GM21390 (cell line): ENCODE results near the gene STAP2.
"Not testable (repeated sequence)": the region's sequence is repeated elsewhere in the genome, so short reads cannot be mapped to it uniquely, and the experiment has no call there.

ENCODE experiments used
- ATAC-seq: cut with Tn5 transposase; IDR thresholded peaks from one replicate; pipeline ENCODE4 v1.9.1; 2021; ENCODE audit not compliant: unreplicated experiment

The STAP2 gene

GRCh38 chr19:4301590-4302242 is 36.9 kb downstream of the STAP2 start:
- no peak for ATAC-seq

GRCh38 chr19:4300589-4300988 is 38.0 kb downstream of the STAP2 start:
- no peak for ATAC-seq

- ATAC-seq: no peak
Measured at GRCh38 chr19:4298810-4299550, 39.6 kb downstream of the STAP2 start.

DNA sequence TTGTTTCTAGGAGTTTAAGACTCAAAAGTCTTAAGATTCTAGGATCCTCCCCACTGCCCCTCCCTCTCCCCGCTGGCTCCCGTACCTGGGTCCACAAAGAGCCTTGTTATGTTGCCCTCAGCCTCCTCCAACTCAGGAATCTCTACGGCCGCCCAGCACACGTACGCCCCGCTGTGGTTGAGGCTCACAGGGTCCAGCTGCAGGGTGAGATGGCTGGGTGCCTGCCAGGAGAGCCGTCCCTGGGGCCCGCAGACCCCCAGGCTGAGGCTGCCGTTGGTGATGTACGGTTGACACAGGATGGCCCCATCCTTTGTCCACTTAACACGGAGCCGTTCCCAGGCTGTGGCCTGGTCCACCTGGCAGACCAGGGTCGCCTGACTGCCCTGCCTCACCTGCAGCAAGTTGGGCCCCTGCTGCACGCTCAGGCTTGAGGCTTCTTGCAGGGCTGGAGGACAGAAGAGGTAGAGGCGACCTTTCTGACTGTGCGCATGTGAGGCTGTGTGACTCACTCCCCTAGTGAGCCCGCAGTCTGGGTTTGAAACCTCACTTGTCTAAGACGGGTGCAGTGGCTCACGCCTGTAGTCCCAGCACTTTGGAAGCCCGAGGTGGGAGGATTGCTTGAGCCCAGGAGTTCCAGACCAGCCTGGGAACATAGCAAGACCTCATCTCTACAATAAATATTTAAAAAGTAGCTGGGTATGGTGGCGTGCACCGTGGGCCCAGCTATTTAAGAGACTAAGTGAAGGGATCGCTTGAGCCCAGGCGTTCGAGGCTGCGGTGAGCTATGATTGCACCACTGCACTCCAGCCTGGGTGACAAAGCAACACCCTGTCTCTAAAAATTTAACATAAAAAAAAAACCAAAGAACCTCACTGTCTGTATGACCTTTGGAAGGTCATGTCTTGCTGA is 40.5 kb downstream of the STAP2 start:
- ATAC-seq: no peak

GRCh38 chr19:4295972-4296771 is 42.5 kb downstream of the STAP2 start:
- ATAC-seq: no peak

- no peak for ATAC-seq
Measured at GRCh38 chr19:4294389-4294788, 44.2 kb downstream of the STAP2 start.

DNA sequence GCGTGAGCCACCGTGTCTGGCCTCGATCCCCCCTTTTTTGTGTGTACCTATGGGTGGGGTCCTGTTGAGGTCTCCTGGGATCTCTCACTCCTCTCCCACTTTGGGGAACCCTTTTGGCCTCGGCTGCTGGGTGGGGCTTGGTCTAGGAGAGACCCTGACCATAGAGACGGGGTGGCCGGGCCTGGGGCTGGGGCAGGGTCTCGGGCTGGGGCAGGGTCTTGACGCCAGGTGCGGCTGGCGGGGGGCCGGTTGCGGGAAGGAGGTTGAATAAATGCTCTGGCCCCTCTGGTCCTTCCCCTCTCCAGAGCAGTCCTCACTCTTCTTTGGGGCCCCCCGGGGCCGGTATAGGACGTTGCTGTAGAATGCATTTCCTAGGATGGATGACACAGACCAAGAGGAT is 46.1 kb downstream of the STAP2 start:
- ATAC-seq: no peak

- ATAC-seq: no peak
Measured at GRCh38 chr19:4291184-4291732, 47.4 kb downstream of the STAP2 start.

- ATAC-seq: no peak
Measured at GRCh38 chr19:4288091-4288777, 50.4 kb downstream of the STAP2 start.

- not testable (repeated sequence) for ATAC-seq
Measured at GRCh38 chr19:4286141-4286540, 52.5 kb downstream of the STAP2 start.

DNA sequence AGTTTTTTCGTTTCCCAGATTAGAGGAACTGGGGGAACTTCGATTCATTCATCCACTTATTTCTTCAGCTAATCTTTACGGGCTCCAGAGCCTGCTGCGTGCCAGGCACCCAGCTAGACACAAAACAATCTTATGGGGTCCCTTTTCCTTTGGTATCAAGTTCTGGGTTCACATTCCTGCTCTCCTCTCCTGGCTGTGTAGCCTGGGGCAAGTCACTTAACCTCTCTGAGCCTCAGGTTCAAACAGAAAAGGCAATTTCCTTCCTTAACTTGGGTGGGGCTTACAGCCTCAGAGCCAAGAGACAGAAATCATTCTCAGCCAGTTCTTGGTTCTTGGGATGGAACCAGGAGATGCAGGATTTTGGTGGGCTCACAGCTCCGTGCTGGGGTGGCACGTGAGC is 53.7 kb downstream of the STAP2 start:
- no peak for ATAC-seq

- no peak for ATAC-seq
Measured at GRCh38 chr19:4284176-4284958, 54.3 kb downstream of the STAP2 start.

GRCh38 chr19:4279530-4280422 is 58.9 kb downstream of the STAP2 start:
- no peak for ATAC-seq

- no peak for ATAC-seq
Measured at GRCh38 chr19:4279267-4279529, 59.4 kb downstream of the STAP2 start.

GRCh38 chr19:4278419-4279266 is 60.0 kb downstream of the STAP2 start, which contains the start of gene SHD:
SHD (plus strand) TSS chr19:4279266; CDS start chr19:4280064, 798 bp downstream.
- ATAC-seq: no peak

DNA sequence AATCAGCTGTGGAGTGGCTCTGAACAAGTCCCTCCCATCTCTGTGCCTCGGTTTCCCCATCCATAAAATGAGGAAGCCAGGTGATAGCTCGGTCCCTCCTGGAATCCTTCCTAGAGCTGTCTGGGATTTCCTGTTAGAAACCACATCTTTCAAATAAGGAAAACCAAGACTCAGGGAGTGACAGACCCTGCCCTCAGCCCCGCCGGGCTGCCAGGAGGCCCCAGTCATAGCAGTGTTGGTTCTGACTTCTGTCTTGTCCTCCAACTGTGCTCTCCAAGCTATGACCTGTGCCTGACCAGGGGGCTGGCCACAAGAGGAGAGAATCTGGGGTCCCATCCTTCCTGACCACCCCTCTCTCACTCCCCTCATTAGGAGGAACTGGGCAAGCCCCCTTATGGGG is 60.6 kb downstream of the STAP2 start:
- no peak for ATAC-seq

DNA sequence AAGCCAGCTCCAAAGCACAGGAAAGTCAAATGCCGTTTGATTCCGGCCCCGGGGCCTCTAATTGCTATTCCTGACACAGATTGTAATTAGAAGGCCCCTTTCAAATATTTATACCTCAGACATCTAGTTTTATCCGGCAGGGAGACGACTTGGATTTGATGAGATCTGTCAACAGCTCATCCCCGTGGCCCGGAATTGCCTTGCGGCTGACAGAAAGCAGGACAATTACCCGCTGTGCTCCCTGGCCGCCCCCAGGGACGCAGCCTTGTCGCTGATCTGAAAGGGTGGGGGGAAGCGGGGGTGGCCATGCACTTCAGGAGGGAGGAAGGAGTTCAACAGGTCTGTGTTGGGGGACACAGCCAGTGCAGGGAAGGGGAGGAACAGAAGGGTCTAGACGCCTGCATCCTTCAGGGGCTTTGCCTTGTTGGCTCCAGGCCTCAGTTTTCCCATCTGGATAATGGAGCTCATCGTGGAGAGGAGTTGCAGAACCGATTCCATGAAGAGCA is 61.4 kb downstream of the STAP2 start:
- no peak for ATAC-seq
